Neural cell (in vitro differentiated cells): ENCODE results near the gene GPATCH4. TPM values are rescaled to one million over a fixed set of nuclear protein-coding genes. Genes with fewer than 3 reads are reported as not detected.

Experiments used
- H2AFZ ChIP-seq: fragments of 200-600, 300-800 bp; sonication (generic), shearing (Covaris generic); 2 replicates; pipeline ENCODE4 v1.6.0; 2014; ENCODE audit warnings: low read depth, mild to moderate bottlenecking, antibody characterized with exemption, low read length, moderate library complexity
- H3F3A ChIP-seq: fragments of 200-600 bp; shearing (Covaris generic); 2 replicates; pipeline ENCODE4 v1.6.1; 2016; ENCODE audit warnings: mild to moderate bottlenecking, moderate library complexity, mixed read lengths, antibody characterized with exemption, low read length; ENCODE audit not compliant: insufficient read depth, poor library complexity, severe bottlenecking
- H3K27ac ChIP-seq: fragments of 200-600, 300-800 bp; sonication (generic), shearing (Covaris generic); 2 replicates; pipeline ENCODE4 v1.5.1; 2014; ENCODE audit warnings: mild to moderate bottlenecking, low read length, moderate library complexity
- H3K27me3 ChIP-seq: fragments of 300-800, 200-600 bp; sonication (generic), shearing (Covaris generic); 2 replicates; pipeline ENCODE4 v1.6.0; 2014; ENCODE audit warnings: mild to moderate bottlenecking, low read depth, low read length, moderate library complexity; ENCODE audit not compliant: insufficient read depth
- H3K36me3 ChIP-seq: fragments of 300-800, 200-600 bp; sonication (generic), shearing (Covaris generic); 2 replicates; pipeline ENCODE4 v1.5.1; 2014; ENCODE audit warnings: mild to moderate bottlenecking, antibody characterized with exemption, low read length, moderate library complexity; ENCODE audit not compliant: insufficient read depth
- H3K4me2 ChIP-seq: fragments of 300-800, 200-600 bp; sonication (generic), shearing (Covaris generic); 2 replicates; pipeline ENCODE4 v1.6.0; 2014; ENCODE audit warnings: mild to moderate bottlenecking, low read length
- H3K4me3 ChIP-seq: fragments of 300-800, 200-600 bp; sonication (generic), shearing (Covaris generic); 2 replicates; pipeline ENCODE4 v1.5.1; 2014; ENCODE audit warnings: mild to moderate bottlenecking, low read length, moderate library complexity
- H3K79me2 ChIP-seq: fragments of 200-600 bp; shearing (Covaris generic); replicated peaks from 2 replicates; pipeline ENCODE4 v1.6.0; 2014; ENCODE audit warnings: mild to moderate bottlenecking, low read length, moderate library complexity; ENCODE audit not compliant: insufficient read depth
- H3K9ac ChIP-seq: fragments of 300-800, 200-600 bp; sonication (generic), shearing (Covaris generic); 2 replicates; pipeline ENCODE4 v1.6.1; 2016; ENCODE audit warnings: mild to moderate bottlenecking, low read length, mixed read lengths
- H3K9me2 ChIP-seq: fragments of 200-600 bp; shearing (Covaris generic); 2 replicates; pipeline ENCODE4 v1.6.1; 2016; ENCODE audit warnings: mild to moderate bottlenecking, low read length, mixed read lengths; ENCODE audit not compliant: insufficient read depth
- H3K9me3 ChIP-seq: fragments of 200-600, 300-800 bp; sonication (generic), shearing (Covaris generic); 2 replicates; pipeline ENCODE4 v1.6.1; 2016; ENCODE audit warnings: mild to moderate bottlenecking, mixed run types, low read length, moderate library complexity, mixed read lengths
- H4K20me1 ChIP-seq: fragments of 200-600 bp; shearing (Covaris generic); 2 replicates; pipeline ENCODE4 v1.6.1; 2016; ENCODE audit warnings: mild to moderate bottlenecking, mixed run types; ENCODE audit not compliant: insufficient read depth
- EP300 ChIP-seq: fragments of 450-650 bp; conservative IDR thresholded peaks from 2 replicates; pipeline ENCODE4 v1.6.1; 2014; ENCODE audit warnings: antibody characterized with exemption, mild to moderate bottlenecking, moderate library complexity; ENCODE audit not compliant: poor library complexity, severe bottlenecking
- EZH2 ChIP-seq: fragments of 200-600, 300-800 bp; shearing (Covaris generic), sonication (generic); IDR thresholded peaks from 2 replicates; pipeline ENCODE4 v1.6.1; 2014; ENCODE audit warnings: antibody characterized with exemption, low read length, borderline replicate concordance, mild to moderate bottlenecking; ENCODE audit not compliant: insufficient read depth, poor library complexity, severe bottlenecking
- MXI1 ChIP-seq: fragments of 450-650 bp; conservative IDR thresholded peaks from 2 replicates; pipeline ENCODE4 v1.6.1; 2014; ENCODE audit warnings: antibody characterized with exemption, mild to moderate bottlenecking; ENCODE audit not compliant: poor library complexity, severe bottlenecking
- POLR2AphosphoS5 ChIP-seq: IDR thresholded peaks from 2 replicates; pipeline ENCODE4 v1.6.1; 2012
- RAD21 ChIP-seq: fragments of 450-650 bp; conservative IDR thresholded peaks from 2 replicates; pipeline ENCODE4 v1.6.1; 2014; ENCODE audit warnings: antibody characterized with exemption, mild to moderate bottlenecking, moderate library complexity
- SMC3 ChIP-seq: fragments of 450-650 bp; conservative IDR thresholded peaks from 2 replicates; pipeline ENCODE4 v1.6.1; 2014; ENCODE audit warnings: antibody characterized with exemption, mild to moderate bottlenecking, moderate library complexity; ENCODE audit not compliant: poor library complexity
- TAF1 ChIP-seq: IDR thresholded peaks from 2 replicates; pipeline ENCODE4 v1.6.1; 2012; ENCODE audit warnings: low read depth
- polyA plus RNA-seq: library from polyadenylated mRNA; depleted of rRNA; stranded (reverse); fragments of >200 nt; gene quantifications from 2 replicates; pipeline ENCODE4 v1.2.3, GENCODE V29; 2014
- TF ChIP-seq, protein P1 (sequence below): fragments of 450-650 bp; IDR thresholded peaks from 2 replicates; pipeline ENCODE4 v1.5.1; 2014; ENCODE audit warnings: antibody characterized with exemption, mild to moderate bottlenecking, moderate library complexity; ENCODE audit not compliant: poor library complexity, severe bottlenecking
- TF ChIP-seq, protein P2 (sequence below): IDR thresholded peaks from 2 replicates; pipeline ENCODE4 v1.6.1; 2012; ENCODE audit warnings: borderline replicate concordance

Gene GPATCH4
- polyA plus RNA-seq, 1 donor from 2014 or later, result 3.9 TPM

DNA sequence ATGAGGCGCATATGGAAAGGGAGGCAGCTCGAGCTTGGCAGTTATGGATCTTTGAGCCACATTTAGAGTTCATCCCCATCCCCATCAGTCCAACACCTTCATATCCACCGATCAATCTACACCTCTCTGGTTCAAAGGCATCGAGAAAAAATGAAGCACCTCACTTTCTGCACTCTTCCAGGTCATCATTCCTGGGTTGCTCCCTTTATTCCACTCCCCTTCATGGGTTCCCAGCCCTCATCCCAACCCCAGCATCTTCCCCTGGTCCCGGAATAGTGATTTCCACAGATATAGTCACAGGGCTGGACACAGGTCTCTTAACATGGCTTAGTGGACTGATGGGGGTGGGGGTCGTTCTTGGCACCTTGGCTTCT, 18.3 kb upstream of the GPATCH4 start:
- Histone ChIP-seq H3K9me3 (no peaks in the 10 kb centered on the region), H3K79me2 (no peaks in the 10 kb centered on the region), H3F3A (no peaks in the 10 kb centered on the region), H3K9ac (no peak overlapping the region), H2AFZ (no peak overlapping the region), H4K20me1 (no peaks in the 10 kb centered on the region), H3K36me3 (no peaks in the 10 kb centered on the region), H3K27me3 (peaks cover 53% of the 10 kb centered on the region), H3K4me2 (no peak overlapping the region), H3K9me2 (no peaks in the 10 kb centered on the region), H3K27ac (no peak overlapping the region), H3K4me3 (no peak overlapping the region)
- TF ChIP-seq SMC3, result no peak
- no peak for TF ChIP-seq TAF1
- TF ChIP-seq, protein P1, sequence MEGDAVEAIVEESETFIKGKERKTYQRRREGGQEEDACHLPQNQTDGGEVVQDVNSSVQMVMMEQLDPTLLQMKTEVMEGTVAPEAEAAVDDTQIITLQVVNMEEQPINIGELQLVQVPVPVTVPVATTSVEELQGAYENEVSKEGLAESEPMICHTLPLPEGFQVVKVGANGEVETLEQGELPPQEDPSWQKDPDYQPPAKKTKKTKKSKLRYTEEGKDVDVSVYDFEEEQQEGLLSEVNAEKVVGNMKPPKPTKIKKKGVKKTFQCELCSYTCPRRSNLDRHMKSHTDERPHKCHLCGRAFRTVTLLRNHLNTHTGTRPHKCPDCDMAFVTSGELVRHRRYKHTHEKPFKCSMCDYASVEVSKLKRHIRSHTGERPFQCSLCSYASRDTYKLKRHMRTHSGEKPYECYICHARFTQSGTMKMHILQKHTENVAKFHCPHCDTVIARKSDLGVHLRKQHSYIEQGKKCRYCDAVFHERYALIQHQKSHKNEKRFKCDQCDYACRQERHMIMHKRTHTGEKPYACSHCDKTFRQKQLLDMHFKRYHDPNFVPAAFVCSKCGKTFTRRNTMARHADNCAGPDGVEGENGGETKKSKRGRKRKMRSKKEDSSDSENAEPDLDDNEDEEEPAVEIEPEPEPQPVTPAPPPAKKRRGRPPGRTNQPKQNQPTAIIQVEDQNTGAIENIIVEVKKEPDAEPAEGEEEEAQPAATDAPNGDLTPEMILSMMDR, result peak; percentile 5
- no peak for TF ChIP-seq EP300
- no peak for TF ChIP-seq EZH2
- TF ChIP-seq RAD21, result no peak

DNA sequence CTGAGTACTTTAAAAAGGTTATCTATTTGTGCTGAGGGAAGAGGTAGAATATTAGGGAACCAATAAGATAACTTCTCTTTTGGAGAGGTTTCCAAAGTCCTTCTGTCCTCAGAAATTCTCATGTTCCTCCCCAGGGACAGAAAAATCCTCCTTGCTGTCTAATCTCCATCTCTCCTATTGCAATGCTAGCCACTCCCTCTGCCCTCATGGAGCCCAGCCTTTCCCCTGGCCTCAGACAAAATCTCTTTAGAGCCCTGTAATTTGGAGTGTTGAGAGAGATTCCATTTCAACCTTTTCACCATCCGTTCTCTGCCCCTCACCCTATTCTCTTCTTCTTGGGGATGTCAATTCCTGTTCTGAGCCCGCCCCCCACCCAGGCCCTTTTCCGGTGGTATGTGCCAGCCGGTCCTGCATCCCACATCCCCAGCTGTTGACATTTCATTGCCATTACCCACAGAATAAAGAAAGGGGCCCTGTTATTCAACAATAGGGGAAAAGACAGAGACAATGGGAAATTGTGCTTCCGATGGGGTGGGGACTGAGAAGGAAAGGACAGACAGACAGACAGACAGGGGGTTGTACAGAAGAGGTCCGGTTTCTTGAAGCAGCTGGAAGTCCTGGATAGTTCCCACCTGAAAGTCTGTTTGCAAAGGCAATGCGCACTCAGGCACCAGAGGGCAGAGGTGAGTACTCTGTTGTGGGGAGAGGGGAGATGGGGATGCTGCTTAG, 17.7 kb upstream of the GPATCH4 start, which contains the start of gene HAPLN2:
TSS of gene HAPLN2 (plus strand) at position 563 of the 729 bp plus-strand sequence. CDS start 4,076 bp downstream, outside the sequence.
- Histone ChIP-seq H3K27ac (no peak within 1 kb of the TSS), H3K4me3 (no peak within 1 kb of the TSS), H3K36me3 (no peaks in the 10 kb centered on the region), H3K9me3 (no peaks in the 10 kb centered on the region), H3K79me2 (no peaks in the 10 kb centered on the region), H3K27me3 (peaks cover 47% of the 10 kb centered on the region), H2AFZ (no peak within 1 kb of the TSS), H3K4me2 (no peak within 1 kb of the TSS), H4K20me1 (no peaks in the 10 kb centered on the region), H3K9ac (no peak within 1 kb of the TSS), H3K9me2 (no peaks in the 10 kb centered on the region), H3F3A (no peaks in the 10 kb centered on the region)
- TF ChIP-seq EP300, result no peak
- TF ChIP-seq MXI1, result no peak
- TF ChIP-seq TAF1, result no peak
- TF ChIP-seq EZH2, result no peak
- TF ChIP-seq POLR2AphosphoS5, result no peak
- TF ChIP-seq, protein P2, sequence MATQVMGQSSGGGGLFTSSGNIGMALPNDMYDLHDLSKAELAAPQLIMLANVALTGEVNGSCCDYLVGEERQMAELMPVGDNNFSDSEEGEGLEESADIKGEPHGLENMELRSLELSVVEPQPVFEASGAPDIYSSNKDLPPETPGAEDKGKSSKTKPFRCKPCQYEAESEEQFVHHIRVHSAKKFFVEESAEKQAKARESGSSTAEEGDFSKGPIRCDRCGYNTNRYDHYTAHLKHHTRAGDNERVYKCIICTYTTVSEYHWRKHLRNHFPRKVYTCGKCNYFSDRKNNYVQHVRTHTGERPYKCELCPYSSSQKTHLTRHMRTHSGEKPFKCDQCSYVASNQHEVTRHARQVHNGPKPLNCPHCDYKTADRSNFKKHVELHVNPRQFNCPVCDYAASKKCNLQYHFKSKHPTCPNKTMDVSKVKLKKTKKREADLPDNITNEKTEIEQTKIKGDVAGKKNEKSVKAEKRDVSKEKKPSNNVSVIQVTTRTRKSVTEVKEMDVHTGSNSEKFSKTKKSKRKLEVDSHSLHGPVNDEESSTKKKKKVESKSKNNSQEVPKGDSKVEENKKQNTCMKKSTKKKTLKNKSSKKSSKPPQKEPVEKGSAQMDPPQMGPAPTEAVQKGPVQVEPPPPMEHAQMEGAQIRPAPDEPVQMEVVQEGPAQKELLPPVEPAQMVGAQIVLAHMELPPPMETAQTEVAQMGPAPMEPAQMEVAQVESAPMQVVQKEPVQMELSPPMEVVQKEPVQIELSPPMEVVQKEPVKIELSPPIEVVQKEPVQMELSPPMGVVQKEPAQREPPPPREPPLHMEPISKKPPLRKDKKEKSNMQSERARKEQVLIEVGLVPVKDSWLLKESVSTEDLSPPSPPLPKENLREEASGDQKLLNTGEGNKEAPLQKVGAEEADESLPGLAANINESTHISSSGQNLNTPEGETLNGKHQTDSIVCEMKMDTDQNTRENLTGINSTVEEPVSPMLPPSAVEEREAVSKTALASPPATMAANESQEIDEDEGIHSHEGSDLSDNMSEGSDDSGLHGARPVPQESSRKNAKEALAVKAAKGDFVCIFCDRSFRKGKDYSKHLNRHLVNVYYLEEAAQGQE, result no peak
- TF ChIP-seq, protein P1, result peak; percentile 61
- TF ChIP-seq RAD21, result peak; percentile 34
- TF ChIP-seq SMC3, result peak; percentile 63
